NCI-H510A treated with DMSO at 0.1 percent for 48 hours (cell line): Measurements from ENCODE around the gene STMP1.
"Not testable (repeated sequence)": the region's sequence is repeated elsewhere in the genome, so short reads cannot be mapped to it uniquely, and the experiment has no call there.

Experiments used
- DNase-seq: peaks from one replicate; lab custom pipeline; 2025; lab: John Stamatoyannopoulos, UW

STMP1 gene

DNA sequence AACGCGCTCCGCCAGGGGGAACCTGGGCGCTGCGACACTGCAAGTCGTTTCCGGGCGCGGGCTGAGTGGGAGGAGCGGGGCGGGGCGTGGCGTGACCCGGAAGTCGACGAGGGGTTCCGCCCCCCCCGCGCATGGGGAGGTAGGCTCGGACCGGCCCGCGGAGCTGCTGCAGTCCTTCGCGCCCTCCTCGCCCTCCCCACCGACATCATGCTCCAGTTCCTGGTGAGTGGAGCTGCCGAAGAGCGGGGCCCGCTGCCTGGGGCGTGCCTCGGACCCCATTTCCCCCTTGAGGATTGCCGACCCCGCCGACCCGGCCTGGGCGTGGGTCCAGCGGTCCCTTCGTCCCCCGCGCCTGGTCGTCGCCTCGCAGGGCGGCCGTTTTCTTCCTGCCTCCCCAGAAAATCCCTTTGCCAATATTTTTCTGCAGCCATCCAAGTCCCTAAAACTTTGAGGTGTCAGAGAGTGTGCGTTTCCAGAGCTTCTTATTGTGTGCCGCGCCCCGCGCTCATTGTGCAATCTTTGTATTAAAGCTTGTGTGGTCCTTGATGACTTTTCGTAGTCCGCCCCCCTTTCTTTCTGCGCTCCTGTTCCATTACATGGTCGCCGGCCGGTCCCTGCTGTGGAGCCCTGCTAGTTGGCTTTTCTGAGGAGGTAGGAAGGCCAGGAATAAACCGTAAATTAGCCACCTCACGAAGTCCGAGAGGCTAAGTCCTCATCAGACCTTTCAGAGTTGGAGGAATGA, at the start of gene STMP1:
Gene STMP1 (plus strand): TSS at position 142 of the 742 bp plus-strand sequence.
- DNase-seq, result peak; percentile 64

DNA sequence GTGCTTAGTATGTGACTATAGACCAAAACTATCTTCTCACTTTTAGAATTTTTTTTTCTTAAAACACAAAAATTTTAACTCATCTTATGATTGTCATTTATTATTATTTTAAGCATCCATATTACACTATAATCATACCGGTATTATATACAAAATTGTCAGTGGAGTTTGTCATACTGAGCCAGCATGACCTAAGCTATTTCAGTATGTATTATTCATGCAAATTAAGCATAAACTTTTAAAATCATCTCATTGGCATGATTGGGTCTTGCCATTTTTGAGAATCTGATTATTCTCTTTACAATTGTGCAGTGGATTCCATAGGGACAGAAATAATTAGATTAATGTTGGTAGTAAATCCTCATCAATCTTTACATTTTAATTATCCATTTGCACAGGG, 46.2 kb upstream of the STMP1 start:
- no peak for DNase-seq

DNA sequence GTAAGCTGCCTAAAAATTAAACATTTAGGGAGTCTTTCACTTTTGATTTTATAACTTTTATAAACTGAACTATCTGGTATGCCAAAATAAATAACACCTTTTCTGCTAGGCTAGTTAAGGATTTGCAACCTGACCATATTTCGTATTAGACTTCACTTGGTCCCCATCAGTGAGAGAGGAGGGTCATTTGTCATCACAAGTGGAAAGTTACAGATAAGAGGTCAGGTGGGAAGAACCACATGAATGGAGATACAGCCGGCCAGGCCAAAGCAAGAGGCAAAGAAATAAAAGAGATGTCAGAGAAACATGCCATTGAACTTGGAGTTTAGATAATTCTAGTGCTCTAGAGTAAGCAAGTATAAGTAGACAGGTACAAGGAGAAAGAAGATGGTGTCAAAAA, 44.5 kb upstream of the STMP1 start:
- no peak for DNase-seq

DNA sequence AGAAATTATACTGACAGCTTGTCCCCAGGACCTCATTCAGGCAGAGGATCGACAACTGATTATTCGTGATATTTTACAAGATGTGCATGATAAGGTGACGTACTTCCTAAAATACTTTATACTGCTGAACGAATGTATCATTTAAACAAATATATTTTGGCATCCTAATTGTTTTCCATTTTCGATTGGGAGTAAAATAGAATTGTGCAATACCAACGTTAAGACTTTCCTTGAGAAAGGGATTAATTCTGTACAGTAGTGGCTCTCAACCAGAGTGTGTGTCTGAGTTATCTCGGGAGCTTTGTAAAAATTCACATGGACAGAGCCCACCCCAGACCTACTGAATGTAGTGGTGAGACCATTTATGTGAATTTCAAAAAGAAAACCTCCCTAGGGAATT, 43.8 kb upstream of the STMP1 start:
- no peak for DNase-seq

DNA sequence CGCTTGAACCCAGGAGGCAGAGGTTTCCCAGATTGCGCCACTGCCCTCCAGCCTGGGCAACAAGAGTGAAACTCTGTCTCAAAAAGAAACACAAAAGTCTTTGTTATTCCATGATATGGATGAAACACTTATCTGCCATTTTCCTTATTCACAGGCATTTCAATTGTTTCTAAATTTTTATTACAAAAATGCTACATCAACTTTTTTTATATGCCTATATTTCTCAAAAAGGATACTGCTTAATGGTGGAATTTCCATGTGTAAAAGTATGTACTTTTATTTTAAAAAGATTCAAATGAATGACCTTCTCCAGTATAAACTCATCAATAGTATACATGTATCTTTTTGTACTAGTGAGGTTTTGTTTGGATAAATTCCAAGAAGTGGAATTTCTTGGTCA, 41.9 kb upstream of the STMP1 start:
- no peak for DNase-seq

DNA sequence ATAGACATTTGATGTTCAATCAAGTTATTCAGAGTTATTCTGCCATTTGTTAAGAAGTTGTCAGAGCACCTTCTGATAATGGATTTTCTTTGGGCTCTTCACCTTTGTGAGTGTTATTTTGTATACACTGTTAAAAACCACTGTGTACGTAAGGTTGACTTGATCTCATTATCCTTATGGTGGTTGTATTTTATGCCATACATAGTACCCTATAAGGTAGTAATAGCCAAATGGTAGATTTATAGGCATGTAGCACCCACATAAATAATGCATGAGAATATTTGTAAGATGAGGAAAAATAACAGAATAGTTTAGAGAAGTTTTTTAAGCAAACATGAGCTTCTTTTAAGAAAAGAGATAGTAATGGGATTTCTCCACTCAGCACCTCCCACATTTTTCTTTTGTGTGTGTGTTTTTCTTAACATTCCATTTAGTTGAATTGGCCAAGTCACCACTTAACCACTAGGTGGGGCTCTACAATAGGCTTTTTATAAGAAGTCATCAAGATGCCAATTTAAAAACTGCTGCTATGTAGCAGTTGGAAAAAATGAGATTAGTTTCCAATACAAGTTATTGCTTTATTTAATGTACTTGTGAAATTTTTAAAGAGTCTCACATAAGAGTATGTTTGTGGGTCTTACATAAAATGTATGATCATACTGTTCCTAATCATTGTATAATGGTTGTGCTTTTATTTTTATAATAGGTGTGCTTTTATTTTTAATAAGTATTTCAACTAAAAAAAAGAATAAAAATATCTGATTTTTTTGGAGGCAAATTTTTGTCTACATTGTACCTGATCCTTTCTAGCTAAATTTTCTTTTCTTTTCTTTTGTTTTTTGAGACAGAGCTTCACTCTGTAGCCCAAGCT, 41.1 kb upstream of the STMP1 start:
- peak; percentile 40 for DNase-seq

DNA sequence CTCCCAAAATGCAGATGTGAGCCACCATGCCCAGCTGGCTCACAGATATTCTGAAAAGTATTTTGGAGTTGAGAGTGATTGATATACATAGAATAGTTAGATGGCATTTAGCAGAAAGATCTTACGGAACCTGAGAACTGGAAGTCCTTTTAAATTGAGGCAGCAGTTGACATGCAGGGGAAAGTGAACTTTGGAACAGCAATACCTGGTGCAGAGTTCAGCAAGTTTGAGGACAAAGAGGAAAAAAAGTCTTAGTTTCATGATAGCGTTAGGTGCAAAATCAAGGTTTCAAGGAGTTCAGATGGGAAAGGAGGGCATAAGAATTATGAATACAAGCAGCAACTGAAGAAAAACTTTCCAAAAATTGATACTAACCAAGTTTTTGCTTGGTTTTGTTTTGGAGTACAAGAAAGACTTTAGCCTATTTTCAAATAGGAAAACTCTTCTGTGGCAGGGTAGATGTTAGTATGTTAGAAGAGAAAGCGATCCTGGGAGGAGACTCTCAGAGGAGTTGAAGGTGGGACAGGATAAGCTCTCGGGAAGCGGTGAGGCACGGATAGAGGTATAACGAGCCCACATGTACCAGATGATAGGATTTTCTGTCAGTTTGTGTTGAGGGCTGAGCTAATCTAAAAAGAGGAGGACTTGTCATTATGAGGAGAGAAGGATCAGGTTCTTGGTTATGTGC, 28.0 kb upstream of the STMP1 start:
- no peak for DNase-seq

DNA sequence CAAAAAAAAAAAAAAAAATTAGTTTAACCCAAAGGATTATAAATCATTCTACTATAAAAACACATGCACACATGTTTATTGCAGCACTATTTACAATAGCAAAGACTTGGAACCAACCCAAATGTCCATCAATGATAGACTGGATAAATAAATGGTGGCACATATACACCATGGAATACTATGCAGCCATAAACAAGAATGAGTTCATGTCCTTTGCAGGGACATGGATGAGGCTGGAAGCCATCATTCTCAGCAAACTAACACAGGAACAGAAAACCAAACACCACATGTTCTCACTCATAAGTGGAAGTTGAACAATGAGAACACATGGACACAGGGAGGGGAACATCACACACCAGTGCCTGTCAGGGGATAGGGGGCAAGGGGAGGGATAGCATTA, 22.6 kb upstream of the STMP1 start:
- not testable (repeated sequence) for DNase-seq

DNA sequence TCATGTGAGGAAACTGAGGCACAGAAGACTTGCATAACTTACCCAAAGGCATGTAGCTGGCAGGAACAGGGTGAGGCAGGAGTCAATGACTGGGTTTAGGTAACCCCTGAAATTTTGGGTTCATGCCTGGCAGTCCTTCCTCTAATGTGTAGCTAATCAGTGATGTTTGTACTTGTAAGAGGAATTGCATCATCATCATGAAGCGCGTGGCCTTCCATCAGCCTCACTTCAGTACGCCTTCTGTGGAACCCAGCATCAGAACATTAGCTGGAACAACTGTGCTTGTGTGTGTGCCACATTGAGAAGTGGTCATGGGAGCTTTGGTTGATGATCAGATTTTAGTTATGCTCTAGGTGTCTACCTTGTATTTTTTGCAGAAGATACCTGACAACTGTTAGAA, 18.2 kb upstream of the STMP1 start:
- DNase-seq, result no peak

DNA sequence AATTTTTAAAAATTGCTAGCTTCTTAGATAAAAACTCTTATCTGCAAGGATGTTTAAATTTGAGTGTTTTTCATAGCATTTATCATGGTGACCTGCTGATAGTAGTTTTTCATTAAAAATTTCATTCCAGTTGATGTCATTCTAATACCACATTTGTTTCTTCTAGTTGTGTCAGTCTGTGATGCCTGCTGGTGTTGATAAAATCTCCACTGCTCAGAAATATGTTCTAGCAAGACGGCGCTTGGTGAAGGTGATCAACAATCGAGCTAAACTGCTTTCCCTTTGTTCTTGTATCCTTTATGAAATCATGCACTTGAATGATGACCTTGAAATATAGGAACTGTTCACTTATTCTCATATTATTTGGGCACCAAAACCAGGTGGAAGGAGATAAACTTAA, 17.6 kb upstream of the STMP1 start:
- DNase-seq, result no peak

DNA sequence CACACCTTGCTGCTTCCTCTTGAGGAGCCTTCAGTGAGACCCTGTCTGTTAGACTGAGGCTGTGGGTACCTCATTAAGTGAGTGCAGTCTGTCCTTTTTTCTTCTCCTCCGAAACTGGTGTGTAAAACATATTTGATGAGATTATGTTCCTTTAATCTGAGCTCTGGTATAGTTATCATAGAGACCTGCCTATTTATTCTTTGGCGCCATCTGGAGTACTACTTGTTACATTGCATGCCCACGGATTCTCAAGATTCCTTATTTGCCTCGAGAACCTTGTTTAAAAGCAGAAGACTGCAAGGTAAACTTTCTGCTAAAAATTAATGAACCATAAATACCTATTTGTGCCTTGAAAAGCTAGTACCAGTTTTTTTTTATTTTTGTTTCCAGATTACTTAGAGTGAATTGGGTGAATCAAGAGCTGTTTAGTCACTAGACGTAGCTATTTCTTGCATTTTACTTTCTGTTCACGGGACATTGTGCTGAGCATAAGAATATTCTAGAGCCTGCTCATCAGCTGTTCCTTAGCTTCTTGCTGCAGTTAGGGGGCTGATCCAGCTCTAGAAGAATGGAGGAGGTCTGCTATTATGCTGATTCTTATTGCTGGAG, 16.9 kb upstream of the STMP1 start:
- DNase-seq, result peak; percentile 36

DNA sequence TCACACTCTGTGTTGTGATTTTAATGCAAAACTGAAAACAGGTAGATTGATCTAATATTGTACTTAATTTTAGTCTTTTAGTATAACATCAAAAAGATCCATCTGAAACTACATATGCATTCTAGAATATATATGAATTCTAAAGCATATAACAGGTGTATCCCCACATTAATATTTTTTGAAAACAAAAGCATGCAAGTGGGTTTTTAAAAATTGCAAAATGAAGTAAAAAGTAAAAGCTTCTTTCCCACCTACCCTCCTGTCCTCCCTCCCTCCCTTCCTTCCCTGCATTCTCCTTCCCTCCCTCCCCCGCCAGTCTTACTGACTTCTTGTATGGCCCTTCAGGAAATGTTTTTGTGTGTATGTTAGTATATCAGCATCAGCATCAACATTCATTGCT, 14.6 kb upstream of the STMP1 start:
- no peak for DNase-seq

DNA sequence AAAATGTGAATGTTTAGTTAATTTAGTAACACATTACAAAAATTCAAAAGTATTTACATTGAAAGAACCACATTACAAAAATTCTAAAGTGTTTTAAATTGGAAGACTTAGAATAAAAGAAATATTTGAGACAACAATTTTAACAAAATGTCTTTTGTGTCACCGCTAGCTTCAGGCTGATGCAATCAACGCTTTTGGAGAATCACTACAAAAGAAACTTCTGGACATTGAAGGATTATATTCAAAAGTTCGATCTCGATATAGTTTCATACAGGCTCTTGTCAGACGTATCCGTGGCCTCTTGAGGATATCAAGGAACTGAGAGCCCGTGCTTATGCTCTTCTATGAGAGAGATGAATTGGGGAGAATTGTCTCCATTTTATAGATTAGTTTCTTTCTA, 14.1 kb upstream of the STMP1 start:
- DNase-seq, result no peak

DNA sequence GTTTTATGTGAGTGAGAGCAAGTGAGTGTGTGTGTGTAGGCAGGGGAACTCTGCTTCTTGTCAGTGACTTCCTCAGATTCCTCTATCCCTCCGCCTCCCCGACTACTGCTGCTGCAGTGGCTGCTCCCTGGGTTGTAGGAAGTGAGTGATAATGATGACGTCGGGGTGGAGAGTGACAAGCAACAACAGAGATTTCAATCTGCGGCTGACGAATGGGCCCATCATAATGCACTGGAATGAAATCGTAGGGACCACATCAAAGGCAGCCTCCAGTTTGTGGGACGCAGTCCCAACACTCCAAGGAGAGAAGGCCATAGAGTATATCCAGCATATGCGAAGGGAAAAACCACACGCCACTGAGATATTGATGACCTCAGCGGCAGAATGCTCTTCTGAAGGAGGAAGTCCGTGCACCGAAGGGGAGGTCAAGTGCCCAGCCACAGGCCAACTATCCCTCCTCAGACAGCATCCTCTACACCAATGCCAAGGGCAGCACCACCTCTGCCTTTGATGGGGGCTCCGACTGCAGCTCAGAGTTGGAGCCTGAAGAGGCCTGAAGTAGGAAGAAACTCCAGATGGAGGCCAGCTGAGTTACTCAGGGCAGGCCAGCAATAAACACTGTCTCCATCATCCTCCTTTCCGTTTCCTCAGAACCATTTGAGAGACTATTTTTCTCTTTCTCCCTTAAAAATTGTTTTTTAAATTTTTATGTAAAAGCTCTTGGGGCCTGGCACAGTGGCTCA, 11.3 kb upstream of the STMP1 start:
- no peak for DNase-seq

DNA sequence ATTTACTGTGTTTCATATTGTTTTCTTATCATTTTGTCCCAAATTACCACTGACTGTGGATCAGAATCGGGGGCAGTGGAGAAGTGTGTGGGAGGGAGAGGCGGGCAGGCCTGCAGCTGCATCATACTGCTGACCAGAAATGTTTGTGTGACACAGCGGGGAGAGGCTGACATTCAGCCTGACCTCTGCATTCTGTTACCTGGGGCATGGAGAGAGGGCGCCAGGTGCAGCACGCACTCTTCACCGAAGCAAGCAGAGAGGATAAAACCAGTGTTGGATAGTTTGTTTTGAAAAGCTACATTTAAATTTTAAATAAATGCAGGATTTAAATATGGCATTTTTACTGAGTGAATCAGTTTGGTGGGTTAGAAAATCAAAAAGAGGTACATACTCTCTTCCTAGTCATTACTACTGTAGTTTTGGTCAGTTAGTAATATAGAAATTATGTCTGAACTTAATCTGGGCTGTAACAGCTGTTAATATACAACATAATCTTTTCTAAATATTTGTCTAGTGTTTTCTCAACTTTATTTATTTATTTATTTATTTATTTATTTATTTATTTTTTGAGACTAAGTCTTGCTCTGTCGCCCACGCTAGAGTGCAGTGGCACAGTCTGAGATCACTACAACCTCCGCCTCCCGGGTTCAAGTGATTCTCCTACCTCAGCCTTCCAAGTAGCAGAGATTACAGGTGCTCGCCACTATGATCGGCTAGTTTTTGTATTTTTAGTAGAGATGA, 8.8 kb upstream of the STMP1 start:
- peak; percentile 42 for DNase-seq

DNA sequence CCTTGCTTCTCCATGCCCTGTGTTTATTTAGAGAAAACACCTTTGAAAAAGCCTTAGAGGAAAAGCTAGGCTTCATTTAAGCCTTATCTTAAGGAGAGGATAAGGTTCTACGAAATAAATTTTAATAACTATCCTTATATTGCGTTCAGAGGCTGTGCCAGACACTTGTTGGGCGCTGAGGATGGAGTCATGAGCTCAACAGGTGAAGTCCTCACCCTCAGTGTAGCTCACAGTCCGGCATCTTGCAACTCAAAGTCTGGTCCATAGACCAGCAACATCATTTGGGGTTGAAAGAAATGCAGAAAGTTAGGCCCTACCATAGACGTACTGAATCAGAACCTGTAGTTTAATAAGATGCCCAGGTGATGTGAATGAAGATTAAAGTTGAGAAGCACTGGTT, 3.8 kb upstream of the STMP1 start:
- DNase-seq, result no peak

DNA sequence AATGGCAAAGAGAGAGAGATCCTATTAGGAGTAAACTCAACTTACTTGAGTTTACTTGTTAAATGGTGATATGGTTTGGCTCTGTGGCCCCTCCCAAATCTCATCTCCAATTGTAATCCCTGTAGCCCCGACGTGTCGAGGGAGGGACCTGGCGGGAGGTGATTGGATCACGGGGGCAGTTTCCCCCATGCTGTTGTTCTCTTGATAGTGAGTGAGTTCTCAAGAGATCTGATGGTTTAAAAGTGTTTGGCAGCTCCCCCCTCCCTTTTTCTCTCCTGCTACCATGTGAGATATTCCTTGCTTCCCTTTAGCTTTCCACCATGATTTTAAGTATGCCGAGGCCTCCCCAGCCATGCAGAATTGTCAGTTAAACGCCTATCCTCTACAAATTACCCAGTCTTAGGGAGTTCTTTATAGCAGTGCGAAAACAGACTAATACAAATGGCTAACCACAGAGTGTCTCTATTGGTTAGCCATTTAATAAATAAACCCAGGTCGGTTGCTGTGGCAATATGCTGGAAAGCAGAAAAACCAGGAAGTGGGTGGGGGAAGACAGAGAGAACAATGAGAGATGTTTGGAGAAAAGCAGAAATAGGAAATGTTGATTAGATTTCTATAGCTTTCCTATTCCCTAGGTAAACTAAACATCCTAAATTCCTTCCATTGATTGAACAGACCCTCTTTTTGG, 3.0 kb upstream of the STMP1 start:
- DNase-seq, result no peak

DNA sequence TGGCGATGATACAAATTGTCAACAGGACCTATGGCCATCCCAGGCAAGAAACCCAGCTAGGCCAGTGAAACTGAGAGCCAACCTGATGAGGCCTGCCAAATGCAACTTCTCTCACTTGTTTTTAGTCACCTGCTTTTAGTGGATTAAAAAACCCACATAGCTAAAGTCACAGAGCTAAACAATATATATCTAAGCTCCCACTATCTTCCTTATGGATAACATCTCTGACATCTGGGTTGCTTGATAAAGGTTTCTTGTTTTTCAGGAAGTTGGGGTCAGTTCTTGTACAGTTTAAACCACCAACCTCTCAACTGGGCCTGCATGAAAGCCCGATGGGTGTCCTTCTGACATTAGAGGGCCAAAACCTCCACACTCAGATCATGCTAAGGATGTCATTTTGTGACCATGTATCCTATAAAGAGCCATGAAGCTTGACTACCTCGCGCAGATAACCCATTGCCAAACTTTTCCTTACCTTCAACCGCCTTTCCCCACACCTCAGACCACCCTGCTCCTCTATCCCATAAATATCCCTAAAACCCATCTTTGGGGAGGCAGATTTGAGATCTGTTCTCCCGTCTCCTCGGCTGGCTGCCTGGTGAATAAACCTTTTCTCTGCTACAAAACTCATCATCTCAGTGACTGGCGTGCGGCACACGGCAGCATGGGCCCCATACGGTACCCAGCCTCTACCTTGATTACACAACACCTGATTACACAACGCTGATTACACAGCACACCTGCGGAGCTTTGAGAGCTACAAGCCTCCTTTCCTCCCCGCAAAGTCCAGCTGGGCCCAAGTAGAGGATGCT, 797 bp upstream of the STMP1 start:
- DNase-seq, result peak; percentile 14

DNA sequence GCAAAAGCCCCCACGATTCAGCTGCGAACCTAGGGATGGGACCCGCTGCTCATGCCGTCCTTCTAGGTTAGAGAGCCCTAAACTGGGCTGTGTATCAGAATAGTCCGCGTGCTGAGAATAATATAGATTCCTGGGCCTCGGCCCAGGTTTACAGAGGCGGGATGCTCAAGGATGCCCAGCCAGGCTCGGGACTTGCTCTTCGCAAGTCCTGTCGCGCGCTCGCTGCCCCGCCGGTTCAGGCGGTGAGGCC, 266 bp upstream of the STMP1 start:
- no peak for DNase-seq

DNA sequence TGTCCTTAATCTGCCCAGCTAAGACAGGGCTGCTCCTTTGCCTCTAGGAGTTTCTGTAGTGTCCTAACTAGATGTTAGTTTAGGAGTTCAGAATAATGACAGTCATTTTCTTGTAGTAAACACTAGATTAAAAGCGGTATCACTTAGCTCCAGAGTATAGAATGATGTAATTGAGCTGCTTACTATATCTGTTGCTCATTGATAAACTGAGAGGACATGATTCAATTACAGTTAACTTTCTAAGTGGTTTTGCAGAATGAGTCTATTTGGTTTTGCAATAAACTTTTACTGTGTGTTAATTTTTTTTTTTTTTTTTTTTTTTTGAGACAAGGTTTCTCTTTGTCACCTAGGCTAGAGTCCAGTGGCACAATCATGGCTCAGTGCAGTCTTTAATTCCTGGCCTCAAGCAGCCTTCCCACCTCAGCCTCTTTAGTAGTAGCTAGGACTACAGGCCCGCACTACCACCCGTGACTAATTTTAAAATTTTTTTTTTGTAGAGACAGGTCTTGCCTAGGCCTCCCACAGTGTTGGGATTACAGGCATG, 1.8 kb downstream of the STMP1 start:
- DNase-seq, result no peak
